Measurements from ENCODE around the gene ZC3H18.
A peak's percentile ranks its signal among the peaks of the same experiment; 100 is the strongest.
"Not testable (repeated sequence)": the region's sequence is repeated elsewhere in the genome, so short reads cannot be mapped to it uniquely, and the experiment has no call there.

The ZC3H18 gene

DNA sequence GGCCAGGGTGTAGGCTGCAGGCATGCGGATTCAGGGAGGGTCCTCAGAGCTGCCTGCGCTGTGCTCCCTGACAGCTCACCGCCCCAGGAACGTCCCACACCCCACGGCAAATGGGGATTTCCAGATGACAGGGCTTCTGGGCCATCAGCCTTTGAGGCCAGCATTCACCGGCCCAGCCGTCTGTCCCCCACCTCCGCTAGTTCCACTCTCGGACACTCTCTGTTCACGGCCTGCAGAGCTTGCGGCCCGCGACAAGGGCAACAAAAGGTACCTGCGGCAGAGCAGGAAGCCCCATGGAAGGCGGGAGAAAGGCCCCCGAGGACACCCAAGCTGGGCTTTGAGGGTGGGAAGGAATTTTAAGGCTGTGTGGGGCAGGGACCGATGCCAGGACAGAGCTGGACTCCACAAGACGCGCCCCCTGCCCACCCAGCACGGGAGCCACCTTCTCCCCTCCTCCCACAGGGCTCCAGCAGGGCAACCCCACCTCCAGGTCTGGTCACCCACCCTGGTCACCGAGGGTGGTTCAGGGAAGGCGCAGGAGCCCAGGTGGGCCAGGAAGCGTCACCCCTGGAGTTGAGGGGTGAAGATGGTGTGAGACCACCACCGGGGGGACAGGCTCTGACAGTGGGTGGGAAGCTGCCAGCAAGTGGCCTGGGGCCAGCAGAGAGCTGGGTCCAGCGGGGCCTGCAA, 86.2 kb downstream of the ZC3H18 start:
- FAIRE-seq: no peak

DNA sequence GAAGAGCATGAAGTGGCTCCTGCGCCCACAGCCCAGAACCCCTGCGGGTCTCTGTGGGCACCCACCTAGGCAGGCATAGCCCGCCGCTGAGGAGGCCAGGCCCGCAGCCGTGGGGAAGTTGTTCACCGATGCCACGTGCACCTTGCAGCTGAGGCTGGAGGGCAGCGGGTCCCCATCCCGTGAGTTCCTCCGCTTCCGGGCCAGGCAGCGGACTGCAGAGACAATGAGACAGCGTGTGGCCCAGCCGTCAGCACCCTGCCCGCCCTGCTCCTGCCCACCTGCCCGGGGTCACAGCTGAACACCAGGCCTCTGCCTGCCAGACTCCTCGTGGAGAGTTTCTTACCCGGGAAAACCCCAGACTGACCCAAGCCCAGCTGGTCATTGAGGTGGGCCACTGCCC, 87.2 kb downstream of the ZC3H18 start:
- FAIRE-seq: no peak

GRCh38 chr16:88658714-88659113, 88.5 kb downstream of the ZC3H18 start:
- no peak for FAIRE-seq

DNA sequence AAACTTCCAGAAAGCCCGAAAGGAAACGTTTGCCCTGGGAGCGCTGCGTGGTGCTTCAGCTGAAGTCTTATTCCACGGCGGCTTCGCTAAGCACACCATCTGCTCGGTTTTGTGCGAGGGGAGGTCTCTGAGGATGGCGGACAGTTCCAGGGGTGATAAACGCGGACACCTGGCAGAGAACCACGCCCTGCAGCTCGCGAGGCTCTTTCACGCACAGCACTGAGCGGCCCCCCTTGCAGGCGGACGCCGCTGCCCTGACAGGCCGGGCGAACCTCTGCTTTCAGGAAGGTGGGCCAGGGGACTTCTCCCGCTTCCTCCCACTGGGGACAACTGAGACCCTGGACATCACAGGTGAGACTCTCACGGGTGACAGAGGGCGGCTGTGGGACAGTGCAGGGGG, 89.0 kb downstream of the ZC3H18 start:
- FAIRE-seq: no peak

- no peak for FAIRE-seq
These were observed 91.3 kb downstream of the ZC3H18 start for GRCh38 chr16:88661468-88661867.

DNA sequence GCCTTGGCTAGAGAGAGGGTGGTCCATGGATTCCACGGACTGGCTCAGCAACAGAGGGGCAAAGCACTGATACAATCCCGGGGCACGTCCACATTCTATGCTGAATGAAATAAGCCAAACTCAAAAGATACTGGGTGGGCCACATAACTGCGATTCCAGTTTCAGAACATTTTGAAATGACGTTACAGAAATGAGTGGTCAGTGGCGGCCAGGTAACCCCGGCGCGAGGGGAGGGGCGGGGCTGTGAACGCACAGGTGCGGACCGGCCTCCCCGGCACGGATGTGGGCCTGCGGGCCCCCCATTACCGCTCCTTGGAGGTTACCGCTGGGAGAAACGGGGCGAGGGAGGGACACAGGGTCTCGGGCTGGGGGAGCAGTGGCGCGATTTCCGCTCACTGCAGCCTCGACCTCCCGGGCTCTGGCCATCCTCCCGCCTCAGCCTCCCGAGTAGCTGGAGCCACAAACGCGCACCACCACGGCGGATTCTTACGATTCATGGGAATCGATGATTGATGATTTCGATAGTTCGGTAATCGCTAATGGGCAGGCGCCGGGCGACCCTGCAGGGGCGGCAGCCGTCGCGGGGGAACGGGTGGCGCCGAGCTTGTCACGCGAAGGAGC, 92.1 kb downstream of the ZC3H18 start:
- no peak for FAIRE-seq

GRCh38 chr16:88662843-88663606, 92.8 kb downstream of the ZC3H18 start, which contains the start of gene MVD:
MVD (minus strand) TSS chr16:88663091; CDS start chr16:88663080, 11 bp downstream.
- peak; percentile 90 for FAIRE-seq

- no peak for FAIRE-seq
These were observed 94.9 kb downstream of the ZC3H18 start for GRCh38 chr16:88665148-88665547.

- no peak for FAIRE-seq
These were observed 95.4 kb downstream of the ZC3H18 start for GRCh38 chr16:88665570-88665969.

GRCh38 chr16:88667461-88667860, 97.3 kb downstream of the ZC3H18 start:
- FAIRE-seq: no peak

DNA sequence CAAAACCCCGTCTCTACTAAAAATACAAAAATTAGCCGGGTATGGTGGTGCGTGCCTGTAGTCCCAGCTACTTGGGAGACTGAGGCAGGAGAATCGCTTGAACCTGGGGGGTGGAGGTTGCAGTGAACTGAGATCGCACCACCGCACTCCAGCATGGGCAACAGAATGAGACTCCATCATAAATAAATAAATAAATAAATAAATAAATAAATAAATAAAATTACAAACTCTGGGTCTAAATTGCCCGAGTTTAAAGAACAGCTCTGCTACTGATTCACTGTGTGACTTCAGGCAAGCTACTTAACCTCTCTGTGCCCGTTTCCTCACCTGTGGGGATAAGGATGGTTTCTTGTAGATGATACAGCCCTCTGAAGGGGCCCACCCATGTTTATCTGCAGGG, 99.3 kb downstream of the ZC3H18 start:
- not testable (repeated sequence) for FAIRE-seq

DNA sequence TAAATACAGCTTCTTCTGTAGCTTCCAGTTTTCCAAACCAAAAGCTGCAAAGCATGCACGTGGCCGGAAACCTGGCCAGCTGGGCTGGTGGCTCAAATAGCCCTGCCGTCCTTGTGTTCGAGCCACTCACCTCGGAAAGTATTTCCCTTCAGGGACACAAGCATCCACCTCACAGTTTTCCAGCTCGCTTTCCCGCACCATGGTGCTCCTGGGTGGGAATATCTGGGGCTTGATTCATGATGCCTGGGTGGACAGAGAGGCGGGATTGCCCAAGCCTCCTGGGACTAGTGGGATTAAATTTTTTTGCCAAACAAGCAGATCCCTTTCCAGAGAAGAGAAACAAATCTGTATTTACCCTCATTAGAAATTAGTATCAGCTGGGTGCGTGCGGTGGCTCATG, 99.8 kb downstream of the ZC3H18 start:
- FAIRE-seq: no peak

DNA sequence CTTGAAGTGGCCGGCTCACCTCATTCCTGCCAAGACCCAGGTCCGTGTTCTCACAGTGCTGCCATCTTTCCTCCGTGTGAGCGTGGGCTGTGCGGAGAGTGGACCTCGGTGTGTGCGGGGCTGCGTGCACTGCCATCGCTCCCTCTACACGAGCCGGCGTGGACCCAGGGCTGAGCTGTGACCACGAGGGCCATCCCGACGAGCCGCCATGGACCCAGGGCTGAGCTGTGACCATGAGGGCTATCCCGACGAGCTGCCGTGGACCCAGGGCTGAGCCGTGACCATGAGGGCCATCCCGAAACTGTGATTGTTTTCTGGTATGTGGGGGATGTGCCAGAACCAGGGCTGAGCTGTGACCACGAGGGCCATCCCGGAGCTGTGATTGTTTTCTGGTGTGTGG, 101.6 kb downstream of the ZC3H18 start:
- no peak for FAIRE-seq

- no peak for FAIRE-seq
These were observed 102.6 kb downstream of the ZC3H18 start for GRCh38 chr16:88672776-88673175.

DNA sequence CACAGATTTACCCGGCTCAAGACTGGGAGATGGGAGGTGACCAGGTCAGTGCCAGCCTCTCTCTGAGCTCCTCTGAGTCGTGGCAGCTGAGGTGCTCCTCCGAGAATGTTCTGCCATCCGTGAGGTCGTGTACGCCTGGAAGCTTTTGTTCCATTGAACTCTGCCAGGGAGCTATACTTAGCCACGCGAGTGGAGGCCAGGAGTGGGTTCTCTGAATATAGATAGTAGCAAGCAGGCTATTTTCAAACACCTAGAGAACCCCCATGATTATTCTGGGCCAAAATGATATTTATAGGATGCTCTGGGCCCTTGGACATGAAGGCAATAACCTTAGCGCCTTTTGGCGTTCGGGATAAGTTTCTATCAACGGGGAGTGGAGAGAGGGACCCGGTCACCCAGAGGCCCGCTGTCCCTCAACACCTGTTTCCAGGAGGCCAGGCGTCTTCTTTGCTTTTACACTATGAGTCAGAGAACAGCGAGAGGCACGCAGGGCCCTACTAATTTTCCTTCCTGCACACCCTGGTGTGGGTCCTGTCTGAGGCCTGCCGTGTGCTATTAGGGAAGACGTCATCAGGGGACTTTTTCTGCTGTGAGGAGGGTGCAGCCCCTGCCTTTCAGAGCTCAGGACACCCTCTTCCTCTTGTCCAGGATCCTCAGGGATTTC, 103.6 kb downstream of the ZC3H18 start:
- FAIRE-seq: no peak

GRCh38 chr16:88676502-88677242, 106.5 kb downstream of the ZC3H18 start:
- FAIRE-seq: no peak

- FAIRE-seq: no peak
These were observed 107.5 kb downstream of the ZC3H18 start for GRCh38 chr16:88677721-88678120.

DNA sequence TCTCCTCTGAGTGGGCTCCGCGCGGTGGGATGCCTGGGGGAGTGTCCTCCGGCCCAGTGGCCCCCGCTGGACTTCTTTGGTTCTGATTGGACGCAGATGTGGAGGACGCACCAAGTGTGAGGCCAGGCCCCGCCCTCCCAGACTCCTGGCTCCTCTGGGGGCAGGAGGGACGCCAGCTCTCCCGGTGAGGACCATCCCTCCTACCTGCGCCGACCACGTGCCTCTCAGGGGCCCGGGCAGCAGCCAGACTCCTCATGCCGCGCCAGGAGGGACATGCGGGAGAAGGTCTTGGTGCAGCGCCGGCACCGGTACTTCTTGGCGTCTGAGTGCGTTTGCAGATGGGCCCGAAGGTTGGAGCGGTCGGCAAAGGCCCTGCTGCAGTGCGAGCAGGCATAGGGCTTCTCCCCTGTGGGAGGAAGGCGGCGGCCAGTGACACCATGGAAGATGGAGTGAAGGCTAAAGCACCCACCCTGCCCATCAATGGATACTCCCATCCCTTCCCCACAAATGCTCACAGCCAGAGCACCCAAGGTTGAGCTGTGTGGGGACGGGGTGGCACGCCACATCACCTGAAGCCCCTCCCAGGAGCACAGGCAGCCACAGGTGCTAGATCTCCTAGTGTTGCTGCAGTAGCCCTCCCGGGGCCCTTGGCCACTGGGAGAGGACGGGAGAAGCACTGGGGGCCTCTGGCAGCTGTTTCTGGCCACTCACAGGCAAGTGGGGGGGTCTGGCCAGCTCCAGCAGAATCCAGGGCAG, 108.2 kb downstream of the ZC3H18 start:
- no peak for FAIRE-seq

DNA sequence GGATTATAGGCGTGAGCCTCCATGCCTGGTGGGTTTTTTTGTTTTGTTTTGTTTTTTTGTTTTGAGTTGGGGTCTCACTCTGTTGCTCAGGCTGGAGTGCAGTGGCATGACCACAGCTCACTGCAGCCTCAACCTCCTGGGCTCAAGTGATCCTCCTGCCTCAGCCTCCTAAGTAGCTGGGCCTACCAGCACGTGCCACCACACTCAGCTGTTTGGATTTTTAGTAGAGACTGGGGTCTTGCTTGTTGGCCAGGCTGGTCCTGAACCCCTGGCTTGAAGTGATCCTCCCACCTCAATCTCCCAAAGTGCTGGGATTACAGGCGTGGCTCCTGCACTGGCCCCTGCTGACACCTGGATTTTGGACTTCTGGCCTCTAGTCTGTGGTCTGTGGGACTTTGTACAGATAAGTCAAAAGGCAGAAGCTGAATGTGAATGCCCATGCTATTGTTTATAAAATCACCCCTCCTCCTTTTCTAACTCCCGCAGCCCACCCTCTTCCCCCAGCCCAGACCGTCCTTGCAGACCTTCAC, 110.4 kb downstream of the ZC3H18 start:
- FAIRE-seq: no peak

GRCh38 chr16:88681084-88681680, 111.0 kb downstream of the ZC3H18 start:
- no peak for FAIRE-seq
